GM19239 (cell line): ENCODE results near the gene IP6K3.

Experiments used
- DNase-seq: peaks from one replicate; pipeline ENCODE4 v3.0.0; 2011; ENCODE audit warnings: low spot score; ENCODE audit not compliant: insufficient read length
- FAIRE-seq: peaks from 2 replicates; lab custom pipeline; 2011; peaks lifted over from hg19 to GRCh38; lab: Jason Lieb, UNC

Gene IP6K3, protein sequence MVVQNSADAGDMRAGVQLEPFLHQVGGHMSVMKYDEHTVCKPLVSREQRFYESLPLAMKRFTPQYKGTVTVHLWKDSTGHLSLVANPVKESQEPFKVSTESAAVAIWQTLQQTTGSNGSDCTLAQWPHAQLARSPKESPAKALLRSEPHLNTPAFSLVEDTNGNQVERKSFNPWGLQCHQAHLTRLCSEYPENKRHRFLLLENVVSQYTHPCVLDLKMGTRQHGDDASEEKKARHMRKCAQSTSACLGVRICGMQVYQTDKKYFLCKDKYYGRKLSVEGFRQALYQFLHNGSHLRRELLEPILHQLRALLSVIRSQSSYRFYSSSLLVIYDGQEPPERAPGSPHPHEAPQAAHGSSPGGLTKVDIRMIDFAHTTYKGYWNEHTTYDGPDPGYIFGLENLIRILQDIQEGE

DNA sequence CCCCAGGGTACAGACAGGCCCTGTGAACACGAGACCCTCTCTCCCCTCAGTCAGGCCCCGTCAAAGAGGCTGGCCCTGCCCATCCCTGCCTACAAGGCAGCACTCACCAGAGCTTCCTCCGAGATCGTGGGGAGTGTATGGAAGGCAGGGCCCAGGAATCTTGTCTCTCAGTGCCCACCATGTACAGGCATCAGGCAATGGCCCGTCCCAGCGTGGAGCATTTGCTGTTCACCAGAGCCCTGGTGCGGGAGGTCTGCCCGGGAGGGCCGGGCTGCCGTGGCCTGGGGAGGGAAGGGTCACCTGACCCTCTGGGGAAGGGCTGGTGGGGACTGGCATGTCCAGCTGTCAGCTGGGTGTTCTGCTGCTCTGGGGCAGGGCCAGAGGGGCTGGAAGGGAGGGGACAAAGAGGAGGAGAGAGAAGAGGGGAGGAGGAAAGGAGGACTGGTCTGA lies at the start of gene IP6K3:
TSS of gene IP6K3 (minus strand) at position 255 of the 450 bp plus-strand sequence. CDS start 11,429 bp downstream, outside the sequence.
- no peak for DNase-seq
- FAIRE-seq: no peak

GRCh38 chr6:33794910-33795623 lies 48.4 kb upstream of the IP6K3 start:
- FAIRE-seq: no peak
- DNase-seq: no peak

- FAIRE-seq: no peak
- no peak for DNase-seq
These were observed 46.3 kb upstream of the IP6K3 start for GRCh38 chr6:33792981-33793380.

DNA sequence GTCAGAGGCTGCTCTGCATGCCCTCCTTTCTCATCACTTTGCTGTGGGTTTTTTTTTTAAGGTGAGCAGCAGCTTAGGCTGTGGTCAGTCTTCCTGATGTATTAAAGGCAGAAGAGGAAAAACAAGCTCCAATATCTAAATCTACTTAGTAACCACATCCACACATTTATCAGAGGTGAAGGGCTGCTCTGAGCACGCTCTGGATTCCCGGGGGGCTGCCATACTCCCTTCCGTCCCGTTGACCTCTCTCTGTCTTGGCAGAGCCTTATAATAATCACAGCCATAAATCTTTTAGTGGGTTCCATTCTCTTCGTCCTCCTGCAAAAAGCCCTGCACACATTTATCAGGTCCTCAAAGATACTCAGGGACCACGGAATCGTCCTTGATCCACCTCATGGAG lies 44.9 kb upstream of the IP6K3 start:
- FAIRE-seq (no peak), DNase-seq (no peak)

- DNase-seq (no peak), FAIRE-seq (no peak)
These were observed 44.2 kb upstream of the IP6K3 start for GRCh38 chr6:33790910-33791309.

GRCh38 chr6:33790379-33790778 lies 43.7 kb upstream of the IP6K3 start:
- no peak for DNase-seq
- FAIRE-seq: no peak

DNA sequence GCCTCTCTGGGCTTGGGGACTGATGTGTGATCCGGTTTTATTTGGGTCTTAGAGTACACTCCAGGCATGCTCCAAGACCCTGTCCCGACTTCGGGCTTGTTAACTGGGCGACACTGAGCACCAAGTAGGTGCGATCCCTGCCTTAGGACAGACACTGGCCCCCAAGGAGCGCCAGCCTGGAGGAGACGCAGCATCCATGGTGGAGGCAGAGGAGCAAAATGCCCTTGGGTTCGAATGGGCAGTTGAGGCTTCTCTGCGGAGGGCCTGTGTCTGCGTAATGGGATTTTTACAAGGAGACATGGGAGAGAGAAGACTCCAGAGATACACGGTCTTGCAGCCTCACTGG lies 42.8 kb upstream of the IP6K3 start:
- no peak for DNase-seq
- FAIRE-seq: no peak

DNA sequence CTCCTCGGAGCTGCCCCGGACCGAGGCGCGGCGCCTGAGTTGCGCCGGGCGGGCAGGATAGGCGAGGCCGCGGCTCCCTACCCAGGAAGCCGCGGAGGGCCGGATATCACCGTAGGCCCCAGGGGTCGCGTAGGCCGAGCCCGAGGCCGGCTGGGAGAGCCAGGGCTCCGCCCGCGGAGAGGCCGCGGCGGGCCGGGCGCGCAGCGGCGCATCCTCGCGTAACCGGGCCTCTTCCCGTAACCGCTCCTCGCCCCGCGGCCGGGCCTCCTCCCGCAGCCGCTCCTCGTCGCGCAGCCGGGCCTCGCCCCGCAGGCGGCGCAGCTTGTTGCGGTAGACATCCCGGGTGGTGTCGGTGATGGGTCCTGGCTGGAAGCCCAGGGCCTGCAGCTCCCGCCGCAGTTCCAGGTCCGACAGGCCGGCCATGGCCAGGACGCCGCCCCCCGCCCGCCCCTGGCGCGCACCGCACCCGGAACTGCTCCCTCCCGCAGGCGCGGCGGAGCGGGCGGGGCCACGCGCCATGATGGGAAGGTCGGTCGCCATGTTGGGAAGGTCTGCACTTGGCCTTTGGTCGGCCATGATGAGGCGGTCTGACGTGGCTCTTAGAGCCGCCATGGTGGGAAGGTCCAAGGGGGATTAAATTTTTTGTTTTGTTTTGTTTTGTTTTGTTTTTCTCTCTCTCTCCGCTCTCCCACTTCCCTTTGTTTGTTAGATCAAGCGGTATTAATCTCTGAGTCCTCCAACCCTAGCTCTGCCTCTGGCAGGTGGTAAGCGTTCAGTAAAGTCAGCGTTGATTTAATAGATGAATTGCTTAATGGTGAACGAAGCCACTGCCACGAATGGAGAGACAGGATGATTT lies 42.2 kb upstream of the IP6K3 start, which contains the start of gene LEMD2:
TSS of gene LEMD2 (minus strand) at position 437 of the 856 bp plus-strand sequence. CDS start at position 423, 14 bp downstream.
- peak; percentile 92 for FAIRE-seq
- peak; percentile 96 for DNase-seq

DNA sequence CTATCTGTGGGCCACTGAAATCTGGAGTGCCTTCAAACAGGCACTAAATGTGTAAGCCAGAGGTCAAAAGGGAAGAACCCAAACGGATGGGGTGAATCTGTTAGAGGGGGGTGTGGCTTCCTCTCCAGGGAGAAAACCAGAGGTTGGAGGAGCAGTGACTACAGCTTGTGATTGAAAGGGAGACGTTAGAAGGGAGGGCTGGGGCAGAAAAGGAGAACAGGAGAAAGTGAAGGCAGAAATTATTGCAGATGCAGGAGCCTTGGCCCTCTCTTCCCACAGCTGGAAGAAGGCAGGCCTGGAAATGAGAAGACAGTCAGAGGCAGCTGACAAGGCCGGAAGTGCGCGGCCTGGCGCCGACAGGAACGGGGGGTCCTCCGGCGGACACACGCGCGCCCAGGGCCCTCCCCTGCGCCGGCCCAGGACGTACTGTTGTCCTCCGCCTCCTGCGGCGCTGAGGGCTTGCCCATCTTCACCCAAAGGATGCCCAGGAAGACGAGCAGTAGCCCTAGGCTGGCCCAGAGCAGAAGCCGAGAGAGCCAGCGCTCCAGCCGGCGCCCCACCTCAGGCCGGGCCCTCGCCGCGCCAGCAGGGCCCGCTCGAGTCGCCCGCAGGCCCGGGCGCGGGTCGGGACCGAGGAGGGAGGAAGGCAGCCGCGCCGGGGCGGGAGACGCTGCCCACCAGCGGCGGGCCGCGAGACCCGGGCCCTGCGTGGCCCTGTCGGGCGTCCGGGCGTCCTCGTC lies 41.4 kb upstream of the IP6K3 start:
- FAIRE-seq: peak; percentile 72

DNA sequence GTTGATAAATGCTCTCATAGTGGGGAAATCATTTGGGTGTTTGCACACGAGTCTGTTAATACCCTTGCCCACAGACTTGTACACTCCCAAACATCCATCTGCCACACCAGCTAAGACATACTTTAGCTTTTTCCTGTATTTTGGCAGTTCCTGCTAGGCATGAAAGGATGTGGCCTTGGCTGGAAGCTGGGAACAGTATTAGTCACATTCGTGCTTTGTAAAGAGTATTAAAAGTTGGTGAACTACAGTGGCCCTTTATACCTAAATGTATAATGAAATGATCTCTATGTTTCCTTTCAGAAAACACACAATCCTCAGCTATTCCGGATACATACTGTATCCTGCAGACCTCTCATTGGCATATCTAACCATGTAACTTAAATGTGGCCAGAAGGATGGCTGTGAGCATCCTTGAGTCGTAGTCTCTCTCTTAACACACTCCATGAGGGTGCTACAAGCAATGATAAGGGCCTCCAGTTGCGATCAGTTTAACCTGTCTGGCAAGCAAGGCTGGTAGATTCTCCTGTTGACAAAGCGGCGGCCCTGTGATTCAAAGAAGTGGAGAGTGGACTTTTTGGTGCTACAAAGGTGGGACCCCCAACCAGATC lies 40.7 kb upstream of the IP6K3 start:
- DNase-seq (no peak), FAIRE-seq (no peak)

More for the DNA sequence above, 41.4 kb upstream of the IP6K3 start:
- peak; percentile 82 for DNase-seq

DNA sequence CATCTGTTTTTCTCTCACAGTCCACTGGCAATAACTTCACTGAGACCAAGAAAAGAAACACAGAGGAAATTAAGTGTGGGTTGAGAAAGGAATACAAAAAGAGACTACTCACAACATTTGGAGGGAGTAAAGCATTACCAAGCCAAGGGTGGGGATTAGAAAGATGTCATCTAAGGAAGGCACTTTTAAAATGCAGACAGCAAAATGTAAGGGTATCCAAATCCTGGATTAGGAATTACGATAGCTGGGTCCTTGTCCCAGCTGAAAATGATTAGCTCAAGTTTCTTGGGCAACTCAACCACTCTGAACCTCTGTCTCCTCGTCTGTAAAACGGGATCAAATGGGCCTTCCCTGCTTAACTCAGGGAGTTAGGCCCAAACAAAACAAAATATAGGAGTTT lies 40.0 kb upstream of the IP6K3 start:
- FAIRE-seq (no peak), DNase-seq (no peak)

- FAIRE-seq (no peak), DNase-seq (no peak)
These were observed 39.1 kb upstream of the IP6K3 start for GRCh38 chr6:33785778-33786177.

- FAIRE-seq: no peak
These were observed 38.1 kb upstream of the IP6K3 start for GRCh38 chr6:33784787-33785186.

GRCh38 chr6:33783781-33784520 lies 37.2 kb upstream of the IP6K3 start:
- DNase-seq (no peak), FAIRE-seq (no peak)

More at GRCh38 chr6:33784787-33785186, 38.1 kb upstream of the IP6K3 start:
- no peak for DNase-seq

DNA sequence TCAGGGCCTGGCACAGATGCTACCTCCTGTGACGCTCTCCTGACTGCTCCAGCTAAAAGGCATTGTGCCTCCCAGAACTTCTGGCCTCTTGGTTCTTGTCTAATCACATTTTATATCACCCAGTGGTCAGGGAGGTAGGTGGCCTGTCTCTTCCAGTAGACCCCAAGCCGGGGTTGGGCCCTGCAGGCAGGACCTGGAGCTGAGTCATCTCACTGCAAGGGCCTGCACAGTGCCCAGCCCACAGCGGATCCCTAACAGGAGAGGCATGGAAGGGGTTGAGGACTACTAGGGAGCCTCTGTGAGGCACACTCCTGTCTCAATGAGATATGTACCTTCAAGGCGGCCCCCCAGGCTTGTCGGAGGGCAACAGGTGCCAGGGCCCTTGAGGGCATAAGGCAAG lies 35.9 kb upstream of the IP6K3 start:
- DNase-seq: no peak
- FAIRE-seq: no peak

- DNase-seq (no peak), FAIRE-seq (no peak)
These were observed 34.6 kb upstream of the IP6K3 start for GRCh38 chr6:33781131-33781975.

GRCh38 chr6:33779895-33780294 lies 33.2 kb upstream of the IP6K3 start:
- FAIRE-seq (no peak), DNase-seq (no peak)

- no peak for FAIRE-seq
- DNase-seq: no peak
These were observed 32.6 kb upstream of the IP6K3 start for GRCh38 chr6:33779290-33779689.
